Testis (tissue), 2 donors: ENCODE data around the gene CCDC188.

Experiments used
- POLR2A ChIP-seq: fragments of 450-650 bp; IDR thresholded peaks from one replicate; pipeline ENCODE4 v1.6.1; 2017; ENCODE audit warnings: antibody characterized with exemption, mild to moderate bottlenecking, moderate library complexity
- TF ChIP-seq, protein P1 (sequence below), 3 experiments: fragments of 450-650 bp in 2 of 3; fragments of 200-600 bp in 1 of 3; sonication (generic) in 1 of 3; IDR thresholded peaks; one replicate each; pipeline ENCODE4 v1.5.1; 2016 to 2019; ENCODE audit warnings: antibody characterized with exemption in 3 of 3, mild to moderate bottlenecking in 2 of 3, moderate library complexity in 1 of 3

DNA sequence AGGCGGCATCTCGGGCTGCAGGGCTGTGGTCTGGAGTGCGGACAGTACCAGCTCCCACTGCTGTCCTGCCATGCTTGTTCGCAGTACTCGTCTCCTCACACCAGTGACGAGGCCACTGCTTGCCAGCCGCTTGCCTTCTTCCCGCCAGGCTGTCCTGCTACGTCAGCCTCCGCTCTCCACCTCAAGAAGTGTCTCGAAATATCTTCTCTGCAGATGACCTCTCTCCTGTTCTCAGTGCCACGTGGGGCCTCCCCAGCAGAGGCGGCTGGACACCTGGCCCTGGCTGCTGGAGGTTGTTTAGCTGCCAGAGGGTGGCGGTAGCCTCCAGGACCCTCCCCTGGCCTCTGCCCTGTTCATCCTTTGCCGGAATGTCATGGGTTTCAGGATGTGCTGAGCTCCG, 3.1 kb upstream of the CCDC188 start:
- TF ChIP-seq POLR2A, result no peak
- TF ChIP-seq, protein P1, sequence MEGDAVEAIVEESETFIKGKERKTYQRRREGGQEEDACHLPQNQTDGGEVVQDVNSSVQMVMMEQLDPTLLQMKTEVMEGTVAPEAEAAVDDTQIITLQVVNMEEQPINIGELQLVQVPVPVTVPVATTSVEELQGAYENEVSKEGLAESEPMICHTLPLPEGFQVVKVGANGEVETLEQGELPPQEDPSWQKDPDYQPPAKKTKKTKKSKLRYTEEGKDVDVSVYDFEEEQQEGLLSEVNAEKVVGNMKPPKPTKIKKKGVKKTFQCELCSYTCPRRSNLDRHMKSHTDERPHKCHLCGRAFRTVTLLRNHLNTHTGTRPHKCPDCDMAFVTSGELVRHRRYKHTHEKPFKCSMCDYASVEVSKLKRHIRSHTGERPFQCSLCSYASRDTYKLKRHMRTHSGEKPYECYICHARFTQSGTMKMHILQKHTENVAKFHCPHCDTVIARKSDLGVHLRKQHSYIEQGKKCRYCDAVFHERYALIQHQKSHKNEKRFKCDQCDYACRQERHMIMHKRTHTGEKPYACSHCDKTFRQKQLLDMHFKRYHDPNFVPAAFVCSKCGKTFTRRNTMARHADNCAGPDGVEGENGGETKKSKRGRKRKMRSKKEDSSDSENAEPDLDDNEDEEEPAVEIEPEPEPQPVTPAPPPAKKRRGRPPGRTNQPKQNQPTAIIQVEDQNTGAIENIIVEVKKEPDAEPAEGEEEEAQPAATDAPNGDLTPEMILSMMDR (IDR thresholded peaks at IDR 0.05), result no peak
